22Rv1 (cell line): ENCODE measurements around the gene P2RX3.
"Not testable (repeated sequence)": the region's sequence is repeated elsewhere in the genome, so short reads cannot be mapped to it uniquely, and the experiment has no call there.

ENCODE experiments used
- H3K27ac ChIP-seq: fragments of 450-650 bp; 2 replicates; pipeline ENCODE4 v1.5.1; 2017
- ZFX ChIP-seq: fragments of 450-650 bp; IDR thresholded peaks from 2 replicates; pipeline ENCODE4 v1.6.1; 2017; ENCODE audit warnings: antibody characterized with exemption, borderline replicate concordance
- TF ChIP-seq, protein P1 (sequence below): fragments of 450-650 bp; IDR thresholded peaks from 2 replicates; pipeline ENCODE4 v1.5.1; 2017; ENCODE audit warnings: mild to moderate bottlenecking

The P2RX3 gene

DNA sequence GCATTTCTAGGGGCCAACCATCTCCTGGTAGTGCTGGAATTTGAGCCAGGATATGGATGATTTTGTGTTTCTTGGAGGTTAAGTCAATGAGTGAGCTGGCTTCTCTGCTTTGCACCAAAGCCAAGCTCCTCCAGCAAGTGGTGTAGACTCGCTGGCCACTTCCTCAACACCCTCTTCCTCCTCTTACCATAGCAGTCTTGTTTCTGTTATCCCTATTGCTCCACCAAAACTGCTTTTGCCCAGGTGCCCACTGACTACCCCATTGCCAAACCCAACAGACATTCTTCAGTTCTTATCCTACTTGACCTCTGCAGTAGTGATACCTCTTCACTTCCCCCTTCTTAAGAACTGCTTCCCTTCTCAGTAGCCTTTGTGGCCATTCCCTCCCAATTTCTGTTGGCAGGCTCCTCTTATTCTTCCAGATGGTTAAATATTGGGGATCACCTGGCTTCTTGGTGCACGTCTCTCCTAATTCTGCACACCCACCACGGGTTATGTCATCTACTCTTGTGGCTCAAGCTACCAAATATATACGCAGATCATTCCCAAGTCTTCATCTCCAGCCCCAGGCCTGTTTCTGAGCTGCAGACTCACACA, 59.3 kb downstream of the P2RX3 start:
- no peak for TF ChIP-seq ZFX
- TF ChIP-seq, protein P1, sequence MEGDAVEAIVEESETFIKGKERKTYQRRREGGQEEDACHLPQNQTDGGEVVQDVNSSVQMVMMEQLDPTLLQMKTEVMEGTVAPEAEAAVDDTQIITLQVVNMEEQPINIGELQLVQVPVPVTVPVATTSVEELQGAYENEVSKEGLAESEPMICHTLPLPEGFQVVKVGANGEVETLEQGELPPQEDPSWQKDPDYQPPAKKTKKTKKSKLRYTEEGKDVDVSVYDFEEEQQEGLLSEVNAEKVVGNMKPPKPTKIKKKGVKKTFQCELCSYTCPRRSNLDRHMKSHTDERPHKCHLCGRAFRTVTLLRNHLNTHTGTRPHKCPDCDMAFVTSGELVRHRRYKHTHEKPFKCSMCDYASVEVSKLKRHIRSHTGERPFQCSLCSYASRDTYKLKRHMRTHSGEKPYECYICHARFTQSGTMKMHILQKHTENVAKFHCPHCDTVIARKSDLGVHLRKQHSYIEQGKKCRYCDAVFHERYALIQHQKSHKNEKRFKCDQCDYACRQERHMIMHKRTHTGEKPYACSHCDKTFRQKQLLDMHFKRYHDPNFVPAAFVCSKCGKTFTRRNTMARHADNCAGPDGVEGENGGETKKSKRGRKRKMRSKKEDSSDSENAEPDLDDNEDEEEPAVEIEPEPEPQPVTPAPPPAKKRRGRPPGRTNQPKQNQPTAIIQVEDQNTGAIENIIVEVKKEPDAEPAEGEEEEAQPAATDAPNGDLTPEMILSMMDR: no peak
- H3K27ac ChIP-seq: no peak overlapping the region

DNA sequence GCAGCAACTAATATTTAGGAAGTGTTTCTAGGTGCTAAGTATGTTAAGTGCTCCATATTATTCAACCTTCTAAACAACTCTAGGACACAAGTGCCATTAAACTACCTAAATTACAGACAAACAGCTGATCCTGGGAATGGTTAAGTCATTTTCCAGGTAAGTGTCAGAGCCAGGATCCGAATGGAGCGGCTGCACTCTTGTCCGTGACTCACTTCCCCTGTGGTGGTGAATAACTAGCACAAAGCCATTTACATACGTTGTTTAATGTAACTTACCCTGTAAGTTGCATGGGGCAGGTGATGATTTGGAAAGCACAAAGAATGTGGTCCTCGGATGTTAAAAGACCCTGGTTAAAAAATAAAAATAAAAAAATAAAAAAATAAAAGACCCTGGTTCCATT, 61.1 kb downstream of the P2RX3 start:
- H3K27ac ChIP-seq: no peak overlapping the region
- no peak for TF ChIP-seq ZFX
- TF ChIP-seq, protein P1: no peak

DNA sequence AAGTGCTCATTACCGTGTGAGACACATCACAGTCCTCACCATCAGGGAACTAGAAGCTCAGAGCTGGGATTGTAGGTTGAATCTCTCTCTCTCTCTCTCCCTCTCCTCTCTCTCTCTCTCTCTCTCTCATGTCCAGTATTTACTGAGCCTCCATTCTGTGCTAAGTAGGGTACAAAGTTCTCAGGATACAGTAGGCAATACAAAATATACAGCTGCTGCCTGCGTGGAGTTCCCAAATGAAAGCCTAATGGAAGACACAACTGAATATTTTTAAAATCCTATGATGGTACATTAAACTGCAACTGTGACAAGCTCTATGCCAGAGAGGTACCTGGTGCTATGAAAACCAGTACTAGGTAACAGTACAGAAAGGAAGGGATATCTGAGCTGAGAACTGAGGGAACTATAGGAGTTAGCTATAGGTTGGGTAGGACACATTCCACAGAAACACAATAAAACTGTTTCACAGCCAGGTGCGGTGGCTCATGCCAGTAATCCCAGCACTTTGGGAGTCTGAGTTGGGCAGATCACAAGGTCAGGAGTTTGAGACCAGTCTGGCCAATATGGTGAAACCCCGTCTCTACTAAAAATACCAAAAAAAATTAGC, 61.9 kb downstream of the P2RX3 start:
- no peak overlapping the region for H3K27ac ChIP-seq
- TF ChIP-seq, protein P1: no peak
- TF ChIP-seq ZFX: no peak

DNA sequence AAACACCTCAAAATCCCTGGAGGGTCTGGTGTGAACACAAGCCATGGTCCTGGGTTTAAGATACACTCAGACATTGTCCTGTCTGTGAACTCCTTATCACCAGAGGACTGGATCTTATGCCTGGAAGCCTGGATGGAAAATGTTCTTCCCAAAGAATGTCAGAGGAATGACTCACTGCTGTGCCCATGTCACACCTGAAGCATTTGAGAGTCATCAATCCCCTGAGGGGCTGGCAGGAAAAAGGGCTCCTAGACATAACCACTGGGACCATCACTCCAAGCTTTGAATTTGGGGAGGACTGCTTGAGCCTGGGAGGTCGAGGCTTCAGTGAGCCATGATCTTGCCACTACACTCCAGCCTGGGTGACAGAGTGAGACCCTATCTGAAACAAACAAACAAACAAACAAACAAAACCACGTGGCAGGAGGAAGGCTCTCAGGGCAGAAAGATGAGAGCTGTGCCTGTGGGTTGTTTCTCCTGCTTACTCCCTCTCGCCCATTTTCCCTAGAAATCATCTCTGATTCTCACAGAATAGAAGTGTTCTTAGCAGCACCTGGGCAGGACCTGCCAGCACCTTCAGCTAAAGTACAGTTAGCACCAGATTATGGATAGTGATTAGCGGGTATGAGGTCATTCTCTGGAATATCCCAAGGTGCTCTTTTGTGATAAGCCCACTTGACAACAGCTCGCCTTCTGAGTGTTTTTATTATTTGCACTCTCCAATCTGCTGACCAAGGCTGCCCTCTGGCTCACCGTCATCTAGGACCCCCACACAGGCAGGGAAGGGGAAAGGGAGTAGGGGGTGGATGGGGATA, 64.2 kb downstream of the P2RX3 start:
- TF ChIP-seq ZFX: no peak
- TF ChIP-seq, protein P1: no peak
- H3K27ac ChIP-seq: no peak overlapping the region

DNA sequence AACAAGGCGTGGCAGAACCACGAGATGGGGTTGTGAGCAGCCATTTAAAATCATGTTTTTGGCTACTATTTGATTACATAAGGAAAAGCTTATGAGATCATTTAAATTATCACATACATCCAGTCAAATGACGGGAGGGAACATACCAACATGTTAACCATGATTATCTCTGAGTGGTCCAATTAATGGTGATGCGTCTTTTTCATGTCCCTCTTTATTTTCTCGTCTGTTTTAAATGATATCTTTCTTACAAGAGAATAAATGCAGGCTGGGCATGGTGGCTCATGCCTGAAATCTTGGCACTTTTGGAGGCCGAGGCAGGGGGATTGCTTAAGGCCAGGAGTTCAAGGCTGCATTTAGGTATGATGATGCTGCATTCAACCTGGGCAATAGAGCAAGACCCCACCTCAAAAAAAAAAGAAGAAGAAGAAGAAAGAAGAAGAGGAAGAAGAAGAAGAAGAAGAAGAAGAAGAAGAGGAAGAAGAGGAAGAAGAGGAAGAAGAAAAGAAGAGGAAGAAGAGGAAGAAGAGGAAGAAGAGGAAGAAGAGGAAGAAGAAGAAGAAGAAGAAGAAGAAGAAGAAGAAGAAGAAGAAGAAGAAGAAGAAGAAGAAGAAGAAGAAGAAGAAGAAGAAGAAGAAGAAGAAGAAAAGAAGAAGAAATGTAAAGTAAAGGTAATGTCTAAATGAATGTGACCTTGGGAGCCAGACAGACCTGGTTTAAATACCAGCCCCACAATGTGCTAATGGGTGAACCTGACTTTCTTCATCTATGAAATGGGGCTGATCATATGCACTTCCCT, 65.0 kb downstream of the P2RX3 start:
- H3K27ac ChIP-seq: not testable (repeated sequence)

DNA sequence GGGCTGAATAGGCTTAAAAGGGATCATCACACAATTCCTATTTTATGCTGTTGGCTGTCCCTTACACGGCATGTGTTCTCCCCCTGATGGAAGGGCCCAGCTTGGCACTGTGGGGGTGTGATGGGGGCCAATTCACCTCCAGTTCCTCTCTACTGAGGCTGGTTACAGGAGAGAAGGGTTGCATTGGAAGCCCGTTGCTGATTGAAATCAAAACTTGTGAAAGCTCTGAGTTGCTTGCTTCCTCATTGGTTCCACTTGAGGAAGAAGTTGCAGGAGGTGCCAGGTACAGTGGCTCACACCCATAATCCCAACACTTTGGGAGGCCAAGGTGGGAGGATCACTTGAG, 65.6 kb downstream of the P2RX3 start:
- TF ChIP-seq ZFX: no peak
- TF ChIP-seq, protein P1: no peak
- no peak overlapping the region for H3K27ac ChIP-seq

DNA sequence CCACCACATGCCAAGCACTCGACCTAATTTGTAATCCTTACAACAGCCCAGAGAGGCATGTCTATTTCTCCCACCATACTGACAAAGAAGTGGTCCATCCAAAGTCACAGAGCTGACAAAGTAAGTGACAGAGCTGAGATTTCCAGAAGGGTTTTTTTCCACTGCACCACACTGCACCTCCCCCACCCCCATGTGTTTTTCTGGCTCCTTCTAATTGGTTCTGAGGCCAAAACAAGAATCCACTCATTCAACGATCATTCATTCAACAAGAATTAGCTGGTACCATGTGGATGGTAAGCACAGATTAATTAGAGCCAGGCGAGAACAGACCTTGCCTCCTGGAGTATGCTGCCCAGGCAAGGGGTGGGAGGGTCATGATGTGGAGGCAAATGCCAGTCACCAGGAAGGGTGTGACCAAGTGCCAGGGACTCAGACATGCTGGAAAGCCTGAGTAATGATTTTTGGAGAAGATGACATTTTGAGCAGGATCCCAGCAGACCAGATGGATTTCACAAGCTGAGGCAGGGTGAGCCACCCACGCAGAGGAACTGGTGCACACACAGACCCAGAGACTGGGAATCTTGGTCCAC, 67.2 kb downstream of the P2RX3 start:
- TF ChIP-seq ZFX: no peak
- TF ChIP-seq, protein P1: no peak
- H3K27ac ChIP-seq: no peak overlapping the region
